ENCODE results near the gene LRRC38.

- TF ChIP-seq CTCF (IDR thresholded peaks at IDR 0.05): no peak
- no peak for TF ChIP-seq EP300 (IDR thresholded peaks at IDR 0.05)
These were observed 30.4 kb upstream of the LRRC38 start for GRCh38 chr1:13544221-13544556.
